K562 treated with DMSO at 1 percent for 4 hours (cell line): ENCODE results near the gene NDST4. TPM values are rescaled to one million over a fixed set of nuclear protein-coding genes. Genes with fewer than 3 reads are reported as not detected.

Experiments
- total RNA-seq: library from RNA; unstranded; fragments of 300-600 nt; gene quantifications from 2 replicates; pipeline ENCODE4 v1.2.3, GENCODE V29; 2022; ENCODE audit not compliant: insufficient read depth

NDST4 gene
- total RNA-seq, result not detected in 2 replicates

DNA sequence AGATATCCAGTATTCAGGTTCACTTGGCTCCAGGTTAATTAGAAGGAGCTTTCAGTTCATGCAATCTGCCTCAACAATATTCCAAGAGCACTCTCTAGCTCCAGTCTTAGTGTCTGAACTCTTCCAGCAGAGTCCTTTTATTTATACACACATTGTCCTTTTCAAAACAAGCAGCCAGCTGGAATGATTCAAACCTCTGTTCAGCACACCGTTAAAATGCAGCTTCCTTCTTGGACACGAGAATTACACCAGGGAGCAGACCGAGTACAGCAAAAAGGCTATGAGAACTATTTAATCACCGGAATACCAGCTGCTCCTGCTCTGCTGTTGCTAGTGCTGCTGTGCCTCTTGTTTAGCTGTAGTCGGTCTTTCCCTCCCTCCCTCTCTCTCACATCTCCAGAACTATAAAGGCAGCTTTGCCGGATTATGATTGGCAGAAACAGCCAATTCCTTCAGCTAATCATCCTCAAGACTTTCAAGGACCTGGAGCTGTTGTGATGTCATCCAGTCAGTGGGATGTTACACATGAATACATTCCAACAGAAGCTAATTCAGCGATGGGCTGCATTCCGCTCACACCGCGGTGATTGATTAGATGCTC is at the start of gene NDST4:
Gene NDST4, minus strand, starts transcription at position 115 of the 601 bp plus-strand sequence. CDS start 36,584 bp downstream, outside the sequence.

